Astrocyte of the cerebellum (primary cell): ENCODE measurements around the gene TTLL1.

Experiments used
- DNase-seq: peaks from one replicate; pipeline ENCODE4 v3.0.0-alpha.2; 2011; ENCODE audit warnings: low read depth
- H3K4me3 ChIP-seq: 2 replicates; pipeline ENCODE4 v1.5.1; 2011; ENCODE audit warnings: mild to moderate bottlenecking, low read depth, low read length, moderate library complexity
- in situ Hi-C: cut with HindIII; loops from 2 replicates; pipeline ENCODE4 v1.10.0; 2017; ENCODE audit warnings: low sequenced_read_pairs
- TF ChIP-seq, protein P1 (sequence below): IDR thresholded peaks from 2 replicates; pipeline ENCODE4 v1.5.1; 2012; ENCODE audit warnings: low read length, low read depth, moderate library complexity, mild to moderate bottlenecking; ENCODE audit errors: missing control alignments

TTLL1 gene

GRCh38 chr22:43012390-43012789, 76.8 kb downstream of the TTLL1 start:
- no peak for DNase-seq
- in situ Hi-C loops: no loop called here
- no peak overlapping the region for H3K4me3 ChIP-seq
- TF ChIP-seq, protein P1, sequence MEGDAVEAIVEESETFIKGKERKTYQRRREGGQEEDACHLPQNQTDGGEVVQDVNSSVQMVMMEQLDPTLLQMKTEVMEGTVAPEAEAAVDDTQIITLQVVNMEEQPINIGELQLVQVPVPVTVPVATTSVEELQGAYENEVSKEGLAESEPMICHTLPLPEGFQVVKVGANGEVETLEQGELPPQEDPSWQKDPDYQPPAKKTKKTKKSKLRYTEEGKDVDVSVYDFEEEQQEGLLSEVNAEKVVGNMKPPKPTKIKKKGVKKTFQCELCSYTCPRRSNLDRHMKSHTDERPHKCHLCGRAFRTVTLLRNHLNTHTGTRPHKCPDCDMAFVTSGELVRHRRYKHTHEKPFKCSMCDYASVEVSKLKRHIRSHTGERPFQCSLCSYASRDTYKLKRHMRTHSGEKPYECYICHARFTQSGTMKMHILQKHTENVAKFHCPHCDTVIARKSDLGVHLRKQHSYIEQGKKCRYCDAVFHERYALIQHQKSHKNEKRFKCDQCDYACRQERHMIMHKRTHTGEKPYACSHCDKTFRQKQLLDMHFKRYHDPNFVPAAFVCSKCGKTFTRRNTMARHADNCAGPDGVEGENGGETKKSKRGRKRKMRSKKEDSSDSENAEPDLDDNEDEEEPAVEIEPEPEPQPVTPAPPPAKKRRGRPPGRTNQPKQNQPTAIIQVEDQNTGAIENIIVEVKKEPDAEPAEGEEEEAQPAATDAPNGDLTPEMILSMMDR: no peak

DNA sequence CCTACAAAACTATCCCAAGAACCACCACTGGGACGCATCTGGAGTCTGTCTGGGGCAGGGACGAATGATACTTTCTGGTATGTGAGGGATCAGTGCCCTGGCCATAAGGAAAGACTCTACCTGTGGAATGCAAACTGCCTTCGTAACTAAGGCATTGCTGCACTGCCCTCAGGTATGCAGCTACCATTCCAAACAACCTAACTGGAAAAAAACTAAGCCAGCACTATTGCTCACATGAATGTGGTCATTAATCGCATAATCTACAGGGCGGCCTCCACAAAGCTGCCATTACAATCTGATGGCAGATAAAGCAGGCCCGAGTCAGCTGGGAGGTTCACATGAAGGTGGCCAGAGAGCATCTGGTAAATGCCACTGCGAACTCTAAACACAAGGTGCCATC, 78.1 kb downstream of the TTLL1 start:
- TF ChIP-seq, protein P1: peak; percentile 12
- no peak for DNase-seq
- in situ Hi-C loops: no loop called here
- H3K4me3 ChIP-seq: no peak overlapping the region

DNA sequence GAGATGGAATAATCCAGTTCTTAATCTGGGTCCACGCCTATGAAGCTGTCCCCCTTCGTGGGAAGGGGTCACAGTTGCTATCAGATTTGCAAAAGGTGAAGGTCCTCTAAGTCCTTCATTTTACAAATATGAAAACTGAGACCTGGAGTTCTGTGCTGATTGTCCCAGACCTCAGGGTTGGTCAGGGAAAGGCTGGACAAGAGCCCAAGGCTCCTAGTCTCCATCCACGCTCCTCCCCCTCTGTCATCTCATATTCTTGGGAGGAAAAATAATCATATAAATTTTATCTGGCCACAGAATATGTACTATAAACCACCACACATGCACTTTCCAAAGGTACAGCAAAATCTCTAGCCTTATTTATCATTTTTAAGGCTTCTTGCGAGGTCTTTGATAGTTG, 79.7 kb downstream of the TTLL1 start:
- no peak overlapping the region for H3K4me3 ChIP-seq
- no peak for DNase-seq
- in situ Hi-C loops: no loop called here

DNA sequence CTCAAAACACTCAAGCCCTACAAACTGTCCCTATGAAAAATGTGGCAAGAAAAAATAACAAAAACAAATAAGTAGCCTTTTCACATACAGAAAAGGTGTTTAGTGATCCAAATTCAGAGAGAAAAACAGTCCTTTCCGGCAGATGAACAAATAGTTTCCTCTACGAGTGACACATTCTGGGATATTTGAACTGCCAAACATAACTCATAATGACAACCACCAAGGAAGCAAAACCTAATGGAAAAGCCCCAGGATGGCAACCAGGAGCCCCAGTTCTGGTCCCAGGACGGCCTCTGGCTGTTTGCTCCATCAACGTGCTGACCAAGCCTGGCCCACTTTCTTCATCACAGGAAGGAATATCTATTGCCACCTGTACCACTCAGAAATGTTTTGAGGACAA, 80.3 kb downstream of the TTLL1 start:
- TF ChIP-seq, protein P1: no peak
- in situ Hi-C loops: no loop called here
- no peak for DNase-seq
- H3K4me3 ChIP-seq: no peak overlapping the region

More for the DNA sequence above, 79.7 kb downstream of the TTLL1 start:
- TF ChIP-seq, protein P1: no peak

GRCh38 chr22:43008509-43008908, 80.7 kb downstream of the TTLL1 start:
- DNase-seq: no peak
- no peak overlapping the region for H3K4me3 ChIP-seq
- in situ Hi-C loops: no loop called here
- TF ChIP-seq, protein P1: no peak

- H3K4me3 ChIP-seq: no peak overlapping the region
- no peak for DNase-seq
- TF ChIP-seq, protein P1: no peak
- in situ Hi-C loops: no loop called here
Observed at GRCh38 chr22:43007519-43008102, 81.6 kb downstream of the TTLL1 start.

GRCh38 chr22:43006753-43007152, 82.4 kb downstream of the TTLL1 start:
- DNase-seq: no peak
- no peak overlapping the region for H3K4me3 ChIP-seq
- in situ Hi-C loops: no loop called here
- TF ChIP-seq, protein P1: no peak
